ENCODE measurements around the gene PPP1R11. TPM values are rescaled to one million over a fixed set of nuclear protein-coding genes. Genes with fewer than 3 reads are reported as not detected.
"Not testable (repeated sequence)": the region's sequence is repeated elsewhere in the genome, so short reads cannot be mapped to it uniquely, and the experiment has no call there.

Gene PPP1R11
- total RNA-seq, result 15.8 TPM

GRCh38 chr6:30066577-30067459 is at the start of gene PPP1R11:
Gene PPP1R11 (plus strand): TSS chr6:30067198. CDS start chr6:30067411, 213 bp downstream.
- DNase-seq, result peak; percentile 97

GRCh38 chr6:30019819-30020218 is 47.2 kb upstream of the PPP1R11 start:
- DNase-seq, result no peak

- no peak for DNase-seq
Observed at GRCh38 chr6:30020626-30021025, 46.4 kb upstream of the PPP1R11 start.

GRCh38 chr6:30022189-30022588 is 44.8 kb upstream of the PPP1R11 start:
- no peak for DNase-seq

GRCh38 chr6:30022712-30023111 is 44.3 kb upstream of the PPP1R11 start:
- DNase-seq, result not testable (repeated sequence)

- DNase-seq, result no peak
Observed at GRCh38 chr6:30025186-30025585, 41.8 kb upstream of the PPP1R11 start.

GRCh38 chr6:30029588-30029987 is 37.4 kb upstream of the PPP1R11 start:
- DNase-seq, result no peak

GRCh38 chr6:30031381-30031780 is 35.6 kb upstream of the PPP1R11 start:
- no peak for DNase-seq

GRCh38 chr6:30033440-30033839 is 33.6 kb upstream of the PPP1R11 start:
- not testable (repeated sequence) for DNase-seq

GRCh38 chr6:30035784-30036183 is 31.2 kb upstream of the PPP1R11 start:
- no peak for DNase-seq

GRCh38 chr6:30037182-30037788 is 29.7 kb upstream of the PPP1R11 start:
- no peak for DNase-seq

GRCh38 chr6:30041221-30041620 is 25.8 kb upstream of the PPP1R11 start:
- DNase-seq, result no peak

- no peak for DNase-seq
Observed at GRCh38 chr6:30041821-30042220, 25.2 kb upstream of the PPP1R11 start.

- no peak for DNase-seq
Observed at GRCh38 chr6:30042476-30042875, 24.5 kb upstream of the PPP1R11 start.

GRCh38 chr6:30042914-30043313 is 24.1 kb upstream of the PPP1R11 start:
- no peak for DNase-seq

GRCh38 chr6:30043744-30044143 is 23.3 kb upstream of the PPP1R11 start:
- no peak for DNase-seq

GRCh38 chr6:30044630-30045029 is 22.4 kb upstream of the PPP1R11 start:
- DNase-seq, result no peak

- DNase-seq, result no peak
Observed at GRCh38 chr6:30047220-30047619, 19.8 kb upstream of the PPP1R11 start.

- no peak for DNase-seq
Observed at GRCh38 chr6:30053682-30054081, 13.3 kb upstream of the PPP1R11 start.

GRCh38 chr6:30055513-30055912 is 11.5 kb upstream of the PPP1R11 start:
- no peak for DNase-seq

- DNase-seq, result peak; percentile 53
Observed at GRCh38 chr6:30060606-30061091, 6.3 kb upstream of the PPP1R11 start.

GRCh38 chr6:30061092-30061857 is 5.7 kb upstream of the PPP1R11 start, which contains the start of gene POLR1H:
Gene POLR1H (plus strand): TSS chr6:30061265. CDS start chr6:30061525, 260 bp downstream.
- peak; percentile 92 for DNase-seq

Data from occipital lobe (tissue), 2 donors.